Osteoblast (primary cell): ENCODE results near the gene SLC25A33. TPM values are rescaled to one million over a fixed set of nuclear protein-coding genes. Genes with fewer than 3 reads are reported as not detected.

Experiments
- DNase-seq: peaks from one replicate; pipeline ENCODE4 v3.0.0; 2011; ENCODE audit warnings: low spot score, mixed read lengths; ENCODE audit not compliant: insufficient read length; ENCODE audit errors: missing footprints
- H2AFZ ChIP-seq: 2 replicates; pipeline ENCODE4 v1.6.0; 2011; ENCODE audit warnings: mild to moderate bottlenecking, low read length
- H3K27ac ChIP-seq: 2 replicates; pipeline ENCODE4 v1.5.1; 2011; ENCODE audit warnings: mild to moderate bottlenecking, low read depth, low read length, moderate library complexity
- H3K27me3 ChIP-seq: 2 replicates; pipeline ENCODE4 v1.6.0; 2012; ENCODE audit warnings: mild to moderate bottlenecking, control low read depth, inconsistent platforms, low read length, moderate library complexity; ENCODE audit not compliant: insufficient read depth
- H3K36me3 ChIP-seq: 2 replicates; pipeline ENCODE4 v1.5.1; 2011; ENCODE audit warnings: mild to moderate bottlenecking, low read length, control low read depth, moderate library complexity; ENCODE audit not compliant: insufficient read depth
- H3K4me1 ChIP-seq: 2 replicates; pipeline ENCODE4 v1.5.1; 2011; ENCODE audit warnings: mild to moderate bottlenecking, low read length, control low read depth, moderate library complexity; ENCODE audit not compliant: insufficient read depth
- H3K4me2 ChIP-seq: 2 replicates; pipeline ENCODE4 v1.6.0; 2011; ENCODE audit warnings: mild to moderate bottlenecking, low read length; ENCODE audit not compliant: insufficient read depth
- H3K4me3 ChIP-seq: fragments of 200-600 bp; sonication (generic); 3 replicates; pipeline ENCODE4 v1.5.1; 2012; ENCODE audit warnings: mild to moderate bottlenecking, low read length, inconsistent platforms; ENCODE audit not compliant: insufficient read depth
- H3K79me2 ChIP-seq: 2 replicates; pipeline ENCODE4 v1.6.0; 2012; ENCODE audit warnings: mild to moderate bottlenecking, low read length, control low read depth, inconsistent platforms; ENCODE audit not compliant: insufficient read depth
- H3K9me3 ChIP-seq: 2 replicates; pipeline ENCODE4 v1.5.1; 2011; ENCODE audit warnings: low read depth, low read length, control low read depth
- H4K20me1 ChIP-seq: 2 replicates; pipeline ENCODE4 v1.6.0; 2012; ENCODE audit warnings: mild to moderate bottlenecking, low read length, control low read depth; ENCODE audit not compliant: insufficient read depth
- total RNA-seq: library from RNA; depleted of rRNA; stranded (reverse); fragments of >200 nt; gene quantifications from 2 replicates; pipeline ENCODE4 v1.2.3, GENCODE V29; 2012
- TF ChIP-seq, protein P1 (sequence below): IDR thresholded peaks from 2 replicates; pipeline ENCODE4 v1.5.1; 2011; ENCODE audit warnings: mild to moderate bottlenecking, low read depth, low read length, moderate library complexity; ENCODE audit errors: extremely low read depth

Gene SLC25A33
- total RNA-seq, 1 donor: 7.2 TPM

DNA sequence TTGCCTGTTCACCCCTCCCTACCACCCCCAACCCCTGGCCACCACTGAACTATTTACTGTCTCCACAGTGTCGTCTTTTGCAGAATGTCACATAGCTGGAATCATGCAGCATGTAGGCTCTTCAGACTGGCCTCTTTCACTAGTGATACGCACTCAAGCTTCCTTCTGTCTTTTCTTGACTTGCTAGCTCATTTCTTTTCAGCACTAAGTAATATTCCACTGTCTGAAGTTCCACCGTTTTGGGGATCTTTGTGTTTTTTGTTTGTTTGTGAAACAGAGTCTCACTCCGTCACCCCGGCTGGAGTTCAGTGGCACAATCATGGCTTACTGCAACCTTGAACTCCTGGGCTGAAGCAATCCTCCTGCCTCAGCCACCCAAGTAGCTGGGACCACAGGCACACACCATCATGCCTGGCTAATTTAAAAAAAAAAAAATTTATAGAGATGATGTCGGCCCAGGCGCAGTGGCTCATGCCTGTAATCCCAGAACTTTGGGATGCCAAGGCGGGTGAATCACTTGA is 43.4 kb upstream of the SLC25A33 start:
- no peak for DNase-seq
- Histone ChIP-seq H3K4me1 (peaks cover 3% of the 10 kb centered on the region), H3K36me3 (no peaks in the 10 kb centered on the region), H4K20me1 (no peaks in the 10 kb centered on the region), H2AFZ (no peak overlapping the region), H3K4me3 (no peak overlapping the region), H3K27me3 (peaks cover 8% of the 10 kb centered on the region), H3K4me2 (peak overlapping the region; percentile 71), H3K27ac (no peak overlapping the region), H3K9me3 (no peaks in the 10 kb centered on the region), H3K79me2 (no peaks in the 10 kb centered on the region)
- TF ChIP-seq, protein P1, sequence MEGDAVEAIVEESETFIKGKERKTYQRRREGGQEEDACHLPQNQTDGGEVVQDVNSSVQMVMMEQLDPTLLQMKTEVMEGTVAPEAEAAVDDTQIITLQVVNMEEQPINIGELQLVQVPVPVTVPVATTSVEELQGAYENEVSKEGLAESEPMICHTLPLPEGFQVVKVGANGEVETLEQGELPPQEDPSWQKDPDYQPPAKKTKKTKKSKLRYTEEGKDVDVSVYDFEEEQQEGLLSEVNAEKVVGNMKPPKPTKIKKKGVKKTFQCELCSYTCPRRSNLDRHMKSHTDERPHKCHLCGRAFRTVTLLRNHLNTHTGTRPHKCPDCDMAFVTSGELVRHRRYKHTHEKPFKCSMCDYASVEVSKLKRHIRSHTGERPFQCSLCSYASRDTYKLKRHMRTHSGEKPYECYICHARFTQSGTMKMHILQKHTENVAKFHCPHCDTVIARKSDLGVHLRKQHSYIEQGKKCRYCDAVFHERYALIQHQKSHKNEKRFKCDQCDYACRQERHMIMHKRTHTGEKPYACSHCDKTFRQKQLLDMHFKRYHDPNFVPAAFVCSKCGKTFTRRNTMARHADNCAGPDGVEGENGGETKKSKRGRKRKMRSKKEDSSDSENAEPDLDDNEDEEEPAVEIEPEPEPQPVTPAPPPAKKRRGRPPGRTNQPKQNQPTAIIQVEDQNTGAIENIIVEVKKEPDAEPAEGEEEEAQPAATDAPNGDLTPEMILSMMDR: no peak

DNA sequence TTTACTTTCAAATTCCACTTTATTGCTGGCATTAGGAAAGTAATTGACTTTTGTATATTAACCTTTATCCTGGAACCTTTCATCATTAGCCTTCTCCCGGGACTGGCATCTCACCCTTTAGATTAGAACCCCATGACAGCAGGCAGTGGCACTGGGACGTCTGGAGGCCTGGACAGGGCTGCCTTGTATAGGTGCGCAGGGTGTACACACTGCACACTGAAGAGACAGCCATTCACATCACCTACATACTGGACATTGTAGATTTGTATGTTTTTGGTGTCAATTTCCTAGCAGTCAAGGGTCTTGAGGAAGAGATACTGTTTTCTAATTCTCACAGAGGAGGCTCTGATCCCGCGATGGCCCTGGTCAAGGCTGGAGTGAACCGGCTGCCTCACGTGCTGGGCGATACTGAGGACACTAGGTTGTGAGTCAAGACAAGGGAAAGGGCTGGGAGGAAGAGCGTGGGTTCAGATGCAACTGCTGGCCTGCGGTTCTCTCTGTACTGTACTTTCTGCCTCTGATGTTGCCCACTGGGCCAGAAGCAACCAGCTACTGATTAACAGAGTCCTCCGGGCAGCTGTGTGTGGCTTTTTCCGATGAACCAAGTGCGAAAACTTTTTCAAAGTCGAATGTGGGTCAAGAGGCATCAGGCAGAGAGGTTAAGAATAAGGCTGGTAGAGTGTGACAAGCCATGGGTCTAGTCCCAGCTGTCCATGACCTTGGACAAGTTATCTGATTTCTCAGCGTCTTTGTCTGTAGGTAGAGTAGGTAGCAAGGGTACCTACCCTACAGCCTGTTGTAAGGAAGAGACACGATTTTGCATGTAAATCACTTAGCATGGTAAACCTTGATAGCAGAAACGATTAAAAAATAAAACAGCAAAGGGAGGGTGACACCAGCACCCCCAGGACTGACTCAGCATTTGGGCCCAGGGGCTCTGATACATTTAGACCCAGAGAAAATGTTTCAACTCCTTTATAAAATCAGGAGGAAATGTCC is 38.2 kb upstream of the SLC25A33 start:
- Histone ChIP-seq H2AFZ (no peak overlapping the region), H4K20me1 (no peaks in the 10 kb centered on the region), H3K27me3 (peaks cover 3% of the 10 kb centered on the region), H3K27ac (no peak overlapping the region), H3K4me2 (no peak overlapping the region), H3K9me3 (no peaks in the 10 kb centered on the region), H3K4me1 (no peaks in the 10 kb centered on the region), H3K79me2 (no peaks in the 10 kb centered on the region), H3K4me3 (no peak overlapping the region), H3K36me3 (no peaks in the 10 kb centered on the region)
- no peak for DNase-seq
- TF ChIP-seq, protein P1: no peak

DNA sequence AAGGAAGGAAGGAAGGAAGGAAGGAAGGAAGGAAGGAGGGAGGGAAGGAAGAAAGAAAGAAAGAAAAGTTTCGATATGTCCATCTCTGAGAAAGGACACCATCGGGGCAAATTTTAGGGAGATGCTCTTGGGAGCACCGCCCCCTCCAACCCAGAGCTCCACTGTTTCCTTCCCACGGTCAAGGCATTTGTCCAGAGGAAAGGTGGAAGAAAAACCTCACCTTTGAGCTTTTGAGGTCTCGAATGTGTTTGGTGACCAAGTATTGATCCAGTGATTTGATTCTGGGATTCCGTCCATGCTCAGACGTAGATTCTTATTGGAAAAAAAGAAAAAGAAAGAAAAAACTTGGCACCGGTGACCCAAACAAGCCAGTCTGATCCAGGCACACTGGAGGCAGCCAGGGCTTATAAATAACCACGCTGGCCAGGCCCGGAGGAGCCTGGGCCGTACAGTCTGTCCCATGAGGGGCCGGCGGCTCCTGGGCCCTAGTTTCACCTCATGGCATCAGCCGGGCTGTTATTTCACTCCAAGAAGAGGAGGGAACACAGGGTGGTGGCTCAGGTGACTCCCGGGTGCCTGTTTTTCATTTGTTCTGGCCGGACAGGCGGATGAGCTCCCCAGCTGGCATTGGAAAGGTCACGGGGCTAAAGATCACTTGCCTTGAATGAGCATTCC is 36.1 kb upstream of the SLC25A33 start:
- TF ChIP-seq, protein P1: no peak
- Histone ChIP-seq H3K4me1 (no peaks in the 10 kb centered on the region), H2AFZ (no peak overlapping the region), H4K20me1 (no peaks in the 10 kb centered on the region), H3K4me2 (no peak overlapping the region), H3K79me2 (no peaks in the 10 kb centered on the region), H3K27me3 (no peaks in the 10 kb centered on the region), H3K9me3 (no peaks in the 10 kb centered on the region), H3K4me3 (no peak overlapping the region), H3K27ac (no peak overlapping the region), H3K36me3 (no peaks in the 10 kb centered on the region)
- DNase-seq: no peak

DNA sequence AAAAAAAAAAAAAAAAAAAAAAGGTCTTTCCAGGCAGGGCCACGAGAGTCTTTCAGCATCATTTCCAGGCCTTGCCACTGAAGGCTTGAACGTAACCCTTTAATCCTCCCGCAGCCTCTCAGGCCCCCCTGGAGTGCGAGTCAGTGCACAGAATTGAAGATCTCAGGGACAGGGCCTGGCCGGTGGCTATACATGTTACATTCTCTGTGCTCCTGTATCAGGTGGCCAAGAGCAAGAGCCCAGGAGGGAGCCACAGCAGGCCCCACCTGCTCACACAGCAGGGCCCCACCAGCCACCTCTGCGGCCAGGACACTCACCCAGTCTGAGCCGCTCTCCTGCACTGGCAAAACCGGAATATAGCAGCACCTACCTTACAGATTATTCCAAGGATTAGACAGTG is 34.1 kb upstream of the SLC25A33 start:
- Histone ChIP-seq H3K4me1 (no peaks in the 10 kb centered on the region), H3K4me3 (no peak overlapping the region), H3K4me2 (no peak overlapping the region), H3K9me3 (no peaks in the 10 kb centered on the region), H3K79me2 (no peaks in the 10 kb centered on the region), H3K27ac (no peak overlapping the region), H4K20me1 (no peaks in the 10 kb centered on the region), H3K27me3 (no peaks in the 10 kb centered on the region), H3K36me3 (no peaks in the 10 kb centered on the region), H2AFZ (no peak overlapping the region)
- TF ChIP-seq, protein P1: no peak
- no peak for DNase-seq
